ENCODE data around the gene SLC16A12. TPM values are rescaled to one million over a fixed set of nuclear protein-coding genes. Genes with fewer than 3 reads are reported as not detected.
"Not testable (repeated sequence)": the region's sequence is repeated elsewhere in the genome, so short reads cannot be mapped to it uniquely, and the experiment has no call there.

The SLC16A12 gene
- total and polyA plus RNA-seq, 2 of the 4 experiments (the other 2 are of a cell fraction) = 1.4 to 1.6 TPM

GRCh38 chr10:89407792-89408191 lies 127.6 kb downstream of the SLC16A12 start:
- H2AFZ ChIP-seq (replicated peaks; ENCODE audit: low read length, poor library complexity); H4K20me1 ChIP-seq (ENCODE audit: insufficient read depth, low read length); H3K4ac ChIP-seq (ENCODE audit: low read depth, low read length); H3K4me3 ChIP-seq (ENCODE audit: insufficient read depth, low read depth, low read length); H3K79me1 ChIP-seq (ENCODE audit: low read depth in 1 of 2, low read length in 2 of 2); H3K14ac ChIP-seq (replicated peaks; ENCODE audit: low read depth, low read length); H3K4me1 ChIP-seq (ENCODE audit: control insufficient read depth, insufficient read depth, low read length); H4K91ac ChIP-seq (ENCODE audit: insufficient read depth, low read depth, low read length); dilution Hi-C loops (cut with HindIII; ENCODE audit: low sequenced_read_pairs, unreplicated experiment); H3K56ac ChIP-seq (ENCODE audit: extremely low read depth, insufficient read depth, low read length); H2AK5ac ChIP-seq (ENCODE audit: low read depth, low read length); H3K4me2 ChIP-seq (ENCODE audit: low read depth, low read length); H2AK9ac ChIP-seq (replicated peaks; ENCODE audit: low read depth, low read length, poor library complexity); H2BK5ac ChIP-seq (ENCODE audit: low read depth, low read length, poor library complexity, severe bottlenecking); BruUV-seq (replicated peaks); CTCF ChIA-PET; DNase-seq; H3K27ac ChIP-seq (ENCODE audit: insufficient read depth, low read length); H3K9ac ChIP-seq (ENCODE audit: low read depth, low read length); H2BK120ac ChIP-seq (ENCODE audit: low read depth, low read length); H2BK15ac ChIP-seq (ENCODE audit: low read depth, low read length); H4K8ac ChIP-seq (ENCODE audit: low read depth in 2 of 2, low read length in 2 of 2); intact Hi-C loops (cut with micrococcal nuclease); H3K18ac ChIP-seq (ENCODE audit: low read depth, low read length); H2BK20ac ChIP-seq (ENCODE audit: low read depth, low read length); POLR2A ChIA-PET (ENCODE audit: unreplicated experiment); ATAC-seq (ENCODE audit: low read depth); H3K9me1 ChIP-seq (ENCODE audit: insufficient read depth, low read length); H3K23ac ChIP-seq (ENCODE audit: low read depth, low read length); H4K5ac ChIP-seq (ENCODE audit: low read depth, low read length); H3K36me3 ChIP-seq (ENCODE audit: control insufficient read depth, insufficient read depth, low read length); in situ Hi-C loops (cut with MboI; ENCODE audit: low sequenced_read_pairs); H3K9me3 ChIP-seq (ENCODE audit: control insufficient read depth, insufficient read depth, low read length); H3K27me3 ChIP-seq (ENCODE audit: control insufficient read depth, insufficient read depth, low read length): not testable (repeated sequence)
- WGBS, 2 experiments (ENCODE audit: extremely low coverage in 2 of 2, insufficient read length in 1 of 2) = 100% methylated on average over 1 of the region's 3 CpGs; no CpG with 5 or more reads in 1 of the 2 experiments

- H3K27ac ChIP-seq (ENCODE audit: insufficient read depth, low read length); H3K36me3 ChIP-seq (ENCODE audit: control insufficient read depth, insufficient read depth, low read length); dilution Hi-C loops (cut with HindIII; ENCODE audit: low sequenced_read_pairs, unreplicated experiment); CTCF ChIA-PET; H4K91ac ChIP-seq (ENCODE audit: insufficient read depth, low read depth, low read length); in situ Hi-C loops (cut with MboI; ENCODE audit: low sequenced_read_pairs); intact Hi-C loops (cut with micrococcal nuclease); H2AK9ac ChIP-seq (replicated peaks; ENCODE audit: low read depth, low read length, poor library complexity); H3K18ac ChIP-seq (ENCODE audit: low read depth, low read length); H4K20me1 ChIP-seq (ENCODE audit: insufficient read depth, low read length); H3K56ac ChIP-seq (ENCODE audit: extremely low read depth, insufficient read depth, low read length); H3K4me3 ChIP-seq (ENCODE audit: insufficient read depth, low read depth, low read length); POLR2A ChIA-PET (ENCODE audit: unreplicated experiment); BruUV-seq (replicated peaks); H2AK5ac ChIP-seq (ENCODE audit: low read depth, low read length); H3K79me1 ChIP-seq (ENCODE audit: low read depth in 1 of 2, low read length in 2 of 2); H4K5ac ChIP-seq (ENCODE audit: low read depth, low read length); H3K4me2 ChIP-seq (ENCODE audit: low read depth, low read length); H2AFZ ChIP-seq (replicated peaks; ENCODE audit: low read length, poor library complexity); H3K4ac ChIP-seq (ENCODE audit: low read depth, low read length); H2BK20ac ChIP-seq (ENCODE audit: low read depth, low read length); H3K4me1 ChIP-seq (ENCODE audit: control insufficient read depth, insufficient read depth, low read length); H2BK120ac ChIP-seq (ENCODE audit: low read depth, low read length); H3K14ac ChIP-seq (replicated peaks; ENCODE audit: low read depth, low read length); DNase-seq; H3K27me3 ChIP-seq (ENCODE audit: control insufficient read depth, insufficient read depth, low read length); H2BK15ac ChIP-seq (ENCODE audit: low read depth, low read length); H3K23ac ChIP-seq (ENCODE audit: low read depth, low read length); H3K9me1 ChIP-seq (ENCODE audit: insufficient read depth, low read length); H3K9ac ChIP-seq (ENCODE audit: low read depth, low read length); H2BK5ac ChIP-seq (ENCODE audit: low read depth, low read length, poor library complexity, severe bottlenecking); ATAC-seq (ENCODE audit: low read depth); H4K8ac ChIP-seq (ENCODE audit: low read depth in 2 of 2, low read length in 2 of 2); H3K9me3 ChIP-seq (ENCODE audit: control insufficient read depth, insufficient read depth, low read length): not testable (repeated sequence)
- WGBS, 2 experiments (ENCODE audit: extremely low coverage in 2 of 2, insufficient read length in 1 of 2) = 80% methylated on average over 1 of the region's 9 CpGs; no CpG with 5 or more reads in 1 of the 2 experiments
Measured at GRCh38 chr10:89406178-89406577, 129.2 kb downstream of the SLC16A12 start.

Data from IMR-90 (cell line).